Body of pancreas (tissue), 4 donors: ENCODE results near the gene IP6K3. TPM values are rescaled to one million over a fixed set of nuclear protein-coding genes. Genes with fewer than 3 reads are reported as not detected.

Source experiments
- ATAC-seq: fragments of 150-250 bp; one replicate; pipeline ENCODE4 v1.9.1; 2016
- DNase-seq, 4 donors: peaks; one replicate each; pipeline ENCODE4 v3.0.0-alpha.2; 2019
- H3K27ac ChIP-seq, 4 donors: fragments of 200-600 bp; sonication (generic); 1 replicate in 3 of 4; 2 replicates in 1 of 4; pipeline versions ENCODE4 v1.5.1 to v1.6.1; 2016 to 2019; ENCODE audit warnings: mild to moderate bottlenecking in 1 of 4, mixed read lengths in 1 of 4, moderate library complexity in 1 of 4
- H3K27me3 ChIP-seq, 2 donors: fragments of 200-600 bp; sonication (generic); one replicate each; pipeline ENCODE4 v1.6.0; 2016; ENCODE audit warnings: mild to moderate bottlenecking in 1 of 2
- H3K36me3 ChIP-seq, 2 donors: fragments of 200-600 bp; sonication (generic); replicated peaks in 1 of 2; 2 replicates each; pipeline ENCODE4 v1.5.1; 2016; ENCODE audit warnings: low read depth in 2 of 2; ENCODE audit not compliant: insufficient read depth in 1 of 2
- H3K4me1 ChIP-seq: fragments of 200-600 bp; sonication (generic); one replicate; pipeline ENCODE4 v1.6.0; 2016
- H3K4me3 ChIP-seq, 2 donors: fragments of 200-600 bp; sonication (generic); 1 replicate in 1 of 2; 2 replicates in 1 of 2; pipeline ENCODE4 v1.5.1; 2016 to 2019
- H3K9me3 ChIP-seq, 3 donors: fragments of 200-600 bp; sonication (generic); 1 replicate in 2 of 3; 2 replicates in 1 of 3; pipeline ENCODE4 v1.5.1; 2016
- CTCF ChIP-seq, 7 experiments: fragments of 450-650 bp in 4 of 7; fragments of 200-600 bp in 3 of 7; sonication (generic) in 3 of 7; IDR thresholded peaks; one replicate each; pipeline ENCODE4 v1.5.1; 2016 to 2019; ENCODE audit warnings: antibody characterized with exemption in 7 of 7
- POLR2A ChIP-seq, 3 donors: fragments of 450-650 bp; IDR thresholded peaks; one replicate each; pipeline ENCODE4 v1.6.1; 2016; ENCODE audit warnings: antibody characterized with exemption in 3 of 3, mild to moderate bottlenecking in 2 of 3
- WGBS, 2 donors: methylation state at CpG; one replicate each; pipeline ENCODE4 v1.1.5; 2017; 5-methylcytosine and 5-hydroxymethylcytosine counted together
- intact Hi-C: fragments of 100-400 bp; cut with DNase I; formaldehyde crosslinking; loops from one replicate; pipeline ENCODE4 v1.15.1; 2023
- total RNA-seq, 2 donors: library from RNA; depleted of rRNA; stranded (reverse); fragments of >200 nt; gene quantifications; one replicate each; pipeline ENCODE4 v1.1.0, GENCODE V29; 2016

Gene IP6K3
- total RNA-seq, 2 donors from 2014 or later, result not detected

GRCh38 chr6:33749401-33749800 is 2.7 kb upstream of the IP6K3 start:
- H3K27ac ChIP-seq, result no peak overlapping the region
- peaks cover 6% of the 10 kb centered on the region for H3K4me1 ChIP-seq
- no peak overlapping the region for H3K4me3 ChIP-seq
- no peaks in the 10 kb centered on the region for H3K27me3 ChIP-seq
- intact Hi-C loops, result no loop called here
- DNase-seq, result no peak
- no peak for ATAC-seq
- TF ChIP-seq POLR2A (IDR thresholded peaks at IDR 0.05), result no peak
- no peak for TF ChIP-seq CTCF (IDR thresholded peaks at IDR 0.05)
- no peaks in the 10 kb centered on the region for H3K36me3 ChIP-seq
- WGBS, 2 donors, result 82 to 88% methylated on average over 7 of the region's 7 CpGs
- H3K9me3 ChIP-seq, result no peaks in the 10 kb centered on the region

GRCh38 chr6:33748841-33749240 is 2.1 kb upstream of the IP6K3 start:
- intact Hi-C loops, result no loop called here
- 71 to 82% methylated on average over 3 of the region's 4 CpGs for WGBS, 2 donors

GRCh38 chr6:33747823-33748222 is 1.1 kb upstream of the IP6K3 start:
- intact Hi-C loops, result no loop called here
- H3K27ac ChIP-seq, result no peak overlapping the region
- H3K4me1 ChIP-seq, result peaks cover 13% of the 10 kb centered on the region
- DNase-seq (no peak), ATAC-seq (no peak)
- no peak overlapping the region for H3K4me3 ChIP-seq
- WGBS, 2 donors, result 79 to 80% methylated on average over 5 of the region's 5 CpGs
- H3K36me3 ChIP-seq, result no peaks in the 10 kb centered on the region
- no peak for TF ChIP-seq POLR2A (IDR thresholded peaks at IDR 0.05)
- TF ChIP-seq CTCF (IDR thresholded peaks at IDR 0.05), result no peak
- H3K9me3 ChIP-seq, result no peaks in the 10 kb centered on the region
- no peaks in the 10 kb centered on the region for H3K27me3 ChIP-seq

More at GRCh38 chr6:33748841-33749240, 2.1 kb upstream of the IP6K3 start:
- Histone ChIP-seq H3K36me3 (no peaks in the 10 kb centered on the region), H3K27ac (no peak overlapping the region), H3K27me3 (no peaks in the 10 kb centered on the region), H3K4me1 (peaks cover 11% of the 10 kb centered on the region), H3K9me3 (no peaks in the 10 kb centered on the region), H3K4me3 (no peak overlapping the region)
- DNase-seq, result no peak
- no peak for TF ChIP-seq CTCF (IDR thresholded peaks at IDR 0.05)
- TF ChIP-seq POLR2A (IDR thresholded peaks at IDR 0.05), result no peak
- no peak for ATAC-seq

- Histone ChIP-seq H3K4me3 (no peak overlapping the region), H3K27me3 (no peaks in the 10 kb centered on the region), H3K27ac (no peak overlapping the region), H3K4me1 (peaks cover 14% of the 10 kb centered on the region), H3K9me3 (no peaks in the 10 kb centered on the region), H3K36me3 (no peaks in the 10 kb centered on the region)
- ATAC-seq, result no peak
- peak in 2 of 4 donors; percentile 25 to 32 for DNase-seq
- intact Hi-C loops, result no loop called here
- 40 to 58% methylated on average over 4 to 14 of the region's 14 CpGs for WGBS, 2 donors
- no peak for TF ChIP-seq POLR2A (IDR thresholded peaks at IDR 0.05)
- no peak for TF ChIP-seq CTCF (IDR thresholded peaks at IDR 0.05)
Measured at GRCh38 chr6:33746036-33746600, 587 bp downstream of the IP6K3 start.

GRCh38 chr6:33745548-33745947 is 1.2 kb downstream of the IP6K3 start:
- 75% methylated on average over 7 of the region's 7 CpGs for WGBS, 2 donors
- ATAC-seq, result no peak
- H3K4me1 ChIP-seq, result peaks cover 20% of the 10 kb centered on the region
- DNase-seq, result no peak
- H3K9me3 ChIP-seq, result no peaks in the 10 kb centered on the region
- no peak overlapping the region for H3K4me3 ChIP-seq
- no peak overlapping the region for H3K27ac ChIP-seq
- no peaks in the 10 kb centered on the region for H3K36me3 ChIP-seq
- no peaks in the 10 kb centered on the region for H3K27me3 ChIP-seq
- TF ChIP-seq POLR2A (IDR thresholded peaks at IDR 0.05) (no peak), CTCF (IDR thresholded peaks at IDR 0.05) (no peak)
- intact Hi-C loops, result no loop called here
